Umbilical cord (tissue), 2 donors: Measurements from ENCODE around the gene FAM227B. TPM values are rescaled to one million over a fixed set of nuclear protein-coding genes. Genes with fewer than 3 reads are reported as not detected.
"Not testable (repeated sequence)": the region's sequence is repeated elsewhere in the genome, so short reads cannot be mapped to it uniquely, and the experiment has no call there.

Source experiments
- DNase-seq: peaks from one replicate; pipeline ENCODE4 v3.0.0-alpha.2; 2015; ENCODE audit warnings: low spot score
- total RNA-seq: library from RNA; depleted of rRNA; stranded (reverse); fragments of >200 nt; gene quantifications from one replicate; pipeline ENCODE4 v1.2.3, GENCODE V29; 2014; ENCODE audit warnings: low replicate concordance; ENCODE audit not compliant: insufficient read depth

FAM227B gene
- total RNA-seq, 1 donor from 2014 or later, result 8.9 TPM

DNA sequence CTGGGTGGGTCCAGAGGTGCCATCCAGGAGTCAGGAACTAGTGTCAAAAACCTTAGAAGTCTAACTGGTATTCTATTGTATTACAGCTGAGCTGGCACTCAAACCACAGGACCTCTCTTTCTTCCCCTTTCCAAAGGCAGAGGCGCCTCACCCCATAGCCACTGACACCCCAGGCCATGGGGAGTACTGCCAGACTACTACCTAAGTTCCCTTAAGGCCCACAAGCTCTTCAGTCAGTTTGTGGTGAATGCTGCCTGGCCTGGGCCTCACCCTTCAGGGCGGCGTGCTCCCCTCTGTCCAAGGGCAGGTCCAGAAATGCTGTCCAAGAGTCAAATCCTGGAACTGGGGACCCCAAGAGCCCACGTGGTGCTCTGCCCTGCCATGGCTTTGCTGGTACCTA, 240.6 kb downstream of the FAM227B start:
- DNase-seq, result no peak

- no peak for DNase-seq
These were observed 248.3 kb downstream of the FAM227B start for GRCh38 chr15:49372366-49372765.

- DNase-seq, result peak; percentile 17
These were observed 249.8 kb downstream of the FAM227B start for GRCh38 chr15:49370782-49371181.

DNA sequence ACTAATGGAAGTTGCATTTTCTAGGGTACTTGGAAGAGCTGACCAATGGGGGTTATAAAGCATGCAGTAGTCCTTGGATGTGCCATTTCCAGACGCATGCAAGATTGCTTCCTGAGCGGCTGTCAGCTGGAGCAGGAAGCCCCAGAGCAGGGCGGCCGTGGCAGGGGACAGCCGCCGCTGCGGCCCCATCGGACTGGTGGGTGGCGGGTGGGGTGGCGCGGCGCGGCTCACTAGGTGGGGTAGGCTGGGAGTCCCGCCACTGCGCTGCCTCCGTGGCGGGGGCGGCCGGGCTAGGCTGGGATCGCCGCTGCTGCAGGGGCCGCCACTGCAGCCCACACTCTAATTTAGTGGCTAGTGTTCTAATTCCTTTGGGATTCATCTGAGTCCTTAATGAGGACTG, 254.1 kb downstream of the FAM227B start:
- no peak for DNase-seq

DNA sequence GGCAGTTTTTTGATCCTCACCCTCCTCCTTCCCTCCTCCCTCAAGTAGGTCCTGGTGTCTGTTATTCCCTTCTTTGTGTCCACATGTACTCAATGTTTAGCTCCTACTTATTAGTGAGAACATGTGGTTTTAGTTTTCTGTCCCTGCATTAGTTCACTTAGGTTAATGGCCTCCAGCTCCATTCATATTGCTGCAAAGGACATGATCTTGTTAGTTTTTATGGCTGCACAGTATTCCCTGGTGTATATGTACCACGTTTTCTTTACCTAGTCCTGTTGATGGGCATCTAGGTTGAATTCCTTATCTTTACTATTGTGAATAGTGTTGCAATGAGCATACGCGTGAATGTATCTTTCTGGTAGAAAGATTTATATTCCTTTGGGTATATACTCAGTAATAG, 259.2 kb downstream of the FAM227B start:
- no peak for DNase-seq

DNA sequence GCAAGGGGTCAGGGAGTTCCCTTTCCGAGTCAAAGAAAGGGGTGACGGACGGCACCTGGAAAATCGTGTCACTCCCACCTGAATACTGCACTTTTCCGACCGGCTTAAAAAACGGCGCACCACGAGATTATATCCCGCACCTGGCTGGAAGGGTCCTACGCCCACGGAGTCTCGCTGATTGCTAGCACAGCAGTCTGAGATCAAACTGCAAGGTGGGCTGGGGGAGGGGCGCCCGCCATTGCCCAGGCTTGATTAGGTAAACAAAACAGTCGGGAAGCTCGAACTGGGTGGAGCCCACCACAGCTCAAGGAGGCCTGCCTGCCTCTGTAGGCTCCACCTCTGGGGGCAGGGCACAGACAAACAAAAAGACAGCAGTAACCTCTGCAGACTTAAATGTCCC, 266.2 kb downstream of the FAM227B start:
- DNase-seq, result not testable (repeated sequence)

GRCh38 chr15:49343546-49343945, 277.1 kb downstream of the FAM227B start:
- no peak for DNase-seq

DNA sequence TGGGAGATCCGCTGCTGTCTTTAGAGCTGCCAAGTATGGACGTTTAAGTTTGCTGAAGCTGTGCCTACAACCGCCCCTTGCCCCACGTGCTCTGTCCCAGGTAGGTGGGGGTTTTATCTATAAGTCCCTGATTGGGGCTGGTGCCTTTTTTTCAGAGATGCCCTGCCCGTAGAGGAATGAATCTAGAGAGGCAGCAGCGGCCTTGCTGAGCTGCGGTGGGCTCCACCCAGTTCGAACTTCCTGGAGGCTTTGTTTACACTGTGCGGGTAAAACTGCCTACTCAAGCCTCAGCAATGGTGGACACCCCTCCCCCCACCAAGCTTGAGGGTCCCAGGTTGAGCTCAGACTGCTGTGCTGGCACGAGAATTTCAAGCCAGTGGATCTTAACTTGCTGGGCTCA, 281.0 kb downstream of the FAM227B start:
- DNase-seq, result no peak

- no peak for DNase-seq
These were observed 288.7 kb downstream of the FAM227B start for GRCh38 chr15:49331951-49332350.

DNA sequence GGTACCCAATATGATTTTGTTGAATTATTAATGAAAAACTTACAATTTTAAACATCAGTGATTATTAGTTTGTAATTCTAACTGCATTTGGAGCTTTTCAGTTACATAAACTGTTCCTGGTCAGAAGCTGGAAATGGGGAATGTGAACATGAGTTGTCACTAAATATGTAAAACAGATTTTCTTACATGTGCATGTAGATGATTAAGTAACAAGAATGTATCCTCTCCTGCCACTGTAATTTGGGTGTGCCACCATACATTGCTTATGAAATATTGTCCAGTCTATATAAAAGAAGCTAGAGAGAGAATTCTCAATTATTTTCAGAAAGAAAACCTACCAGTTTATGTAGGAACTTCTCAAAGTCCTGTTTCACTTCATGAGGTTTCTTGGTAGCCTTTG, 289.2 kb downstream of the FAM227B start:
- DNase-seq, result no peak

DNA sequence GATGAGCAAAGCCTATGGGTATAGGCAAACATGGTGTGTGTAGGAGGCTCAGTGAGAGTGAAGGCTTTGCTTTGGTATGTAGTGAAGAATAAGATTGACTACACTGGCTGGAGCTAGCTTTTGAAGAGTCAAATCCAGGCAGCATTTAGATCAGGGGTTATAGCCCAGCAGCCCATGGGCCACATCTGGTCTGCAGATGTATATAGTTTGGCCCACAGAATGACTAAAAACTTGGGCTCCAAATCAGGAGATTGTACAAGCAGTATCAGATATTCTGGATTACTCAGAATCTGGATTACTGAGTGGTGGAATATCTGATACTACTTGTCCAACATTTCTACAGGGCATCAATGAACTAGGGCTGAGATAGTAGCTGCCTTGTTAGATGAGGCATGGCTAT, 290.5 kb downstream of the FAM227B start:
- DNase-seq, result no peak

DNA sequence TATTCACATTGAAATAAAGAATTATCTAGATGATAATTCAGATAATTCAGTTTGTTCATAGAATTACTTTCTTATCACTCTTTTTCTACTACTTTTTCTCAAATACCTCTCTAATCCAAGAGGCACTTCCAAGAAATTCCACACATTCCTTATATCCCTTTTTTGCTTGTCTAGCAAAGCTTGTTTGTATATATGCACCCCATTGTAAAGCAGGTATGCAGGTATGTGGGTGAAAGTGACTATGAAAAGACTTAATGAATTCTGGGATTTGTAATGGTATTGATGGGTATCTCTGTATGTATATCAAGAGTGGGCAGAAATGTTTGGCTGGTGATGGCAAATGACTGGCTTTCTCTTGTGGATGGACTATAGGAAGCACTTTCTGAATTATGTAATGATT, 291.7 kb downstream of the FAM227B start:
- DNase-seq, result no peak

DNA sequence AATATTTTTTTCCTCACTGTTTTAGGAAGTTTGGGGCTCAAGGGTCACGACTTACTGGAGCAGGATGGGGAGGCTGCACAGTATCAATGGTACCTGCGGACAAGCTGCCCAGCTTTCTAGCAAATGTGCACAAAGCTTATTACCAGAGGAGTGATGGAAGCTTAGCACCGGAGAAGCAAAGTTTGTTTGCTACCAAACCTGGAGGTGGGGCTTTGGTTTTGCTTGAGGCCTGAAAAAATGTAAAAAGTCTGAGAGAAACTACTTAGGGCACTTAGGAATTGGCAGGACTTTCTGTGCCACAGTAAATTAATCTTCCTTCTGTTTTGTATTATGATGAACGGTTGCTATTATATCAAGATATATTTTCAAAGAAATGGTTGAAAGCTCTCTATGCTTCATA, 292.7 kb downstream of the FAM227B start:
- no peak for DNase-seq

- DNase-seq, result no peak
These were observed 297.4 kb downstream of the FAM227B start for GRCh38 chr15:49323207-49323606.

DNA sequence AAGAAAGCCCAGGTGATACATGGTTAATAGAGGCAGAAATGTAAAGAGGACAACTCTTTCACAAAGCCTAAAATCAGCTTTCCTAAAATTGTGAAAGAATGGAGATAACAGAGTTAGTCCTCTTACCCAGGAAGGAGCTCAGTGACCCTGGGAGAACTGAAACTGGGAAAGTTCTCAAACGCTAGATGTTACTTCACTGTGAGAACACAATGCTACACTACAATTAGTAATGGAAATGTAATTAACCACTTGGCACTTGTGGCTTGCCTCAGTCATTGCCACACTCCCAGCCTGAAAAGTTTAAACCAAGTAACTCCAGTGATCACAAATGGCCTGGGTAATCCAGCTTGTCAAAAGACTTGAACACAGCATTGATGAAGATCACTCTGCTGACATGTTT, 300.3 kb downstream of the FAM227B start:
- DNase-seq, result no peak

GRCh38 chr15:49315391-49315823, 305.2 kb downstream of the FAM227B start:
- DNase-seq, result peak; percentile 85

GRCh38 chr15:49314716-49315115, 305.9 kb downstream of the FAM227B start:
- no peak for DNase-seq

GRCh38 chr15:49313650-49314049, 307.0 kb downstream of the FAM227B start:
- DNase-seq, result peak; percentile 50

DNA sequence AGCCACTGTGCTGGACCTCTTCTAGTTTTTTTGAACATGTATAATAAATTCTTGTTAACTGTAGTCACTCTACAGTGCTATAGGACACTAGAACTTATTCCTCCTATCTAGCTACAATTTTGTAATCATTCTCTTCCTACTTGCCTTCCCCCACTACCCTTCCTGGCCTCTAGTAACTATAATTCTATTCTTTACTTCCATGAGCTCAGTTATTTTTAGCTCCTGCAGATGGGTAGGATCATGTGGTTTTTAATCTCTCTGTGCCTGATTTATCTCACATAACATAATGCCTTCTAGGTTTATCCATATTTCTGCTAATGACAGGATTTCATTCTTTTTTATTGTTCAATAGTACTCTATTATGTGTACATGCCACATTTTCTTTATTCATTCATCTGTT, 310.7 kb downstream of the FAM227B start:
- DNase-seq, result no peak

- no peak for DNase-seq
These were observed 311.9 kb downstream of the FAM227B start for GRCh38 chr15:49308686-49309085.

DNA sequence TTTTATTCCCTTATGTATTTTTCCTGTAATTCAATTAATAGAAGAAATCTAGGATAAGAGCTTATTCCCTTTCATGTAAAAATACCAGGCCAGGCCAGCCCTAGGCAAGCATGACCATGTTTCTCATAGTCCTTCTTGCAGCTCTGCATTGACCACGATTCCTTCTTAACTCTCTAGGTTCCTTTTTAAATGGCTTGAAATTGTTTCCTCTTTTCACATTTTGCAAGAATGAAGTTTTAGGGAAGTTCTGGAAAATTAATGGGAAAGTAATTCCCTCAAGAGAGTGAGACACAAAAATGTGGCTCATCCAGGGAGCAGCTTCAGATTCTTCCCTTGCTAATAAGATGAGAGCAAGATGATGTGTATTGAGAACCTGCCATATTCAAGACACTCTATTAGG, 314.1 kb downstream of the FAM227B start:
- no peak for DNase-seq

GRCh38 chr15:49303003-49303402, 317.6 kb downstream of the FAM227B start:
- no peak for DNase-seq

GRCh38 chr15:49301562-49301961, 319.1 kb downstream of the FAM227B start:
- no peak for DNase-seq

DNA sequence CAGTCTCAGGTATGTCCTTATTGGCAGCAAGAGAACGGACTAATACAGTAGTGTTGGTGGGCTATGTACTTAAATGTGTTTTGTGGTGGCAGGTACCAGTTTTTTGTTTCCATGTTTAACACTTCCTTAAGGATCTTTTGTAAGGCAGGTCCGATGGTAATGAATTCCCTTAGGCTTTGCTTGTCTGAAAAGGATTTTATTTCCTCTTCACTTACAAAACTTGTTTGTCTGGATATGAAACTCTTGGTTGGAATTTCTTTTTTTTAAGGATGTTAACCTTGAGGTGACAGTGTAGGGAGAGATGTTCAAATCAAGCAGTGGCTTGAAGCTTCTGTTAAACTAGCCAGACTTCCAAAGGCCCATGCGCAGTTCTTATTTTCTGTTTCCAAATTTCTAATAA, 319.8 kb downstream of the FAM227B start:
- no peak for DNase-seq

GRCh38 chr15:49297584-49297983, 323.0 kb downstream of the FAM227B start:
- DNase-seq, result no peak
